Type B pancreatic cell (in vitro differentiated cells): ENCODE results near the gene SUSD2. TPM values are rescaled to one million over a fixed set of nuclear protein-coding genes. Genes with fewer than 3 reads are reported as not detected.

ENCODE experiments used
- DNase-seq: peaks from one replicate; pipeline ENCODE4 v3.0.0; 2021; ENCODE audit warnings: mixed read lengths; ENCODE audit not compliant: unreplicated experiment; ENCODE audit errors: extremely low spot score
- H3K27ac Mint-ChIP-seq: 2 replicates; pipeline ENCODE4 v1.8.0; 2021; ENCODE audit warnings: mild to moderate bottlenecking, mixed read lengths
- H3K27me3 Mint-ChIP-seq: 2 replicates; pipeline ENCODE4 v1.8.0; 2021; ENCODE audit warnings: mixed read lengths
- H3K36me3 Mint-ChIP-seq: 2 replicates; pipeline ENCODE4 v1.8.0; 2021; ENCODE audit warnings: mixed read lengths
- H3K4me1 Mint-ChIP-seq: one replicate; pipeline ENCODE4 v1.8.0; 2021; ENCODE audit warnings: mixed read lengths; ENCODE audit not compliant: unreplicated experiment
- H3K4me3 Mint-ChIP-seq: 2 replicates; pipeline ENCODE4 v1.8.0; 2021; ENCODE audit warnings: mild to moderate bottlenecking, mixed read lengths
- H3K9me3 Mint-ChIP-seq: 2 replicates; pipeline ENCODE4 v1.8.0; 2021; ENCODE audit warnings: mixed read lengths
- CTCF ChIP-seq: fragments of 200-600 bp; sonication (generic); conservative IDR thresholded peaks from 2 replicates; pipeline ENCODE4 v1.5.0; 2021; ENCODE audit warnings: antibody characterized with exemption, mild to moderate bottlenecking
- total RNA-seq: library from RNA; stranded (reverse); gene quantifications from 2 replicates; pipeline ENCODE4 v1.2.1, GENCODE V29; 2021; ENCODE audit warnings: low replicate concordance

SUSD2 gene
- total RNA-seq, 1 donor from 2014 or later, result 3.7 TPM

GRCh38 chr22:24144056-24144777 lies 37.1 kb upstream of the SUSD2 start:
- peak overlapping the region; percentile 84 for H3K27ac Mint-ChIP-seq
- peaks cover 4% of the 10 kb centered on the region for H3K36me3 Mint-ChIP-seq
- H3K4me3 Mint-ChIP-seq, result no peak overlapping the region
- no peak for TF ChIP-seq CTCF
- H3K4me1 Mint-ChIP-seq, result peaks cover 26% of the 10 kb centered on the region
- no peaks in the 10 kb centered on the region for H3K9me3 Mint-ChIP-seq
- H3K27me3 Mint-ChIP-seq, result no peaks in the 10 kb centered on the region
- DNase-seq, result no peak

GRCh38 chr22:24144778-24145085 lies 36.6 kb upstream of the SUSD2 start:
- no peaks in the 10 kb centered on the region for H3K9me3 Mint-ChIP-seq
- H3K4me3 Mint-ChIP-seq, result peak overlapping the region; percentile 40
- no peaks in the 10 kb centered on the region for H3K27me3 Mint-ChIP-seq
- H3K27ac Mint-ChIP-seq, result peak overlapping the region; percentile 84
- peaks cover 26% of the 10 kb centered on the region for H3K4me1 Mint-ChIP-seq
- no peak for DNase-seq
- H3K36me3 Mint-ChIP-seq, result peaks cover 2% of the 10 kb centered on the region
- no peak for TF ChIP-seq CTCF

GRCh38 chr22:24145446-24146193 lies 35.7 kb upstream of the SUSD2 start:
- Mint-ChIP-seq H3K27ac (peak overlapping the region; percentile 84), H3K4me1 (peaks cover 26% of the 10 kb centered on the region), H3K4me3 (peak overlapping the region; percentile 62), H3K9me3 (no peaks in the 10 kb centered on the region), H3K27me3 (no peaks in the 10 kb centered on the region), H3K36me3 (no peaks in the 10 kb centered on the region)
- no peak for DNase-seq
- TF ChIP-seq CTCF, result no peak

GRCh38 chr22:24146194-24146616 lies 35.1 kb upstream of the SUSD2 start:
- no peaks in the 10 kb centered on the region for H3K27me3 Mint-ChIP-seq
- no peak for TF ChIP-seq CTCF
- DNase-seq, result no peak
- H3K9me3 Mint-ChIP-seq, result no peaks in the 10 kb centered on the region
- H3K36me3 Mint-ChIP-seq, result no peaks in the 10 kb centered on the region
- peak overlapping the region; percentile 62 for H3K4me3 Mint-ChIP-seq
- peaks cover 26% of the 10 kb centered on the region for H3K4me1 Mint-ChIP-seq
- peak overlapping the region; percentile 84 for H3K27ac Mint-ChIP-seq

- Mint-ChIP-seq H3K36me3 (no peaks in the 10 kb centered on the region), H3K4me3 (no peak overlapping the region), H3K27ac (peak overlapping the region; percentile 84), H3K9me3 (no peaks in the 10 kb centered on the region), H3K4me1 (peaks cover 26% of the 10 kb centered on the region), H3K27me3 (no peaks in the 10 kb centered on the region)
- no peak for DNase-seq
- TF ChIP-seq CTCF, result no peak
Observed at GRCh38 chr22:24146791-24147353, 34.4 kb upstream of the SUSD2 start.
